Panc1 (cell line): Measurements from ENCODE around the gene ADAM12. TPM values are rescaled to one million over a fixed set of nuclear protein-coding genes. Genes with fewer than 3 reads are reported as not detected.

Experiments
- ATAC-seq: fragments of 200-7000 bp; cut with Tn5 transposase; 2 replicates; pipeline ENCODE4 v1.9.1; 2020; ENCODE audit warnings: mild to moderate bottlenecking, moderate library complexity
- BruUV-seq: library from RNA; stranded (reverse); fragments of 400-500 nt; replicated peaks from 2 replicates; lab custom pipeline; 2021; lab: Mats Ljungman, UMichigan
- CTCF ChIA-PET: fragments of 300-600 bp; sonication (Branson Sonifier 250); formaldehyde crosslinking; loops from one replicate; lab custom pipeline; 2022; ENCODE audit warnings: antibody characterized with exemption; lab: Charles Lee
- POLR2A ChIA-PET: fragments of 300-600 bp; sonication (Branson Sonifier 250); formaldehyde crosslinking; loops from one replicate; lab custom pipeline; 2022; ENCODE audit warnings: antibody characterized with exemption; lab: Charles Lee
- DNase-seq: peaks from one replicate; pipeline ENCODE4 v3.0.0-alpha.2; 2010; ENCODE audit warnings: low read depth, low spot score
- H3K27ac ChIP-seq: 2 replicates; pipeline ENCODE4 v1.5.1; 2011; ENCODE audit warnings: mild to moderate bottlenecking, low read length, inconsistent platforms
- H3K27me3 ChIP-seq: fragments of 200-500 bp; sonication (Bioruptor generic); 2 replicates; pipeline ENCODE4 v1.6.0; 2014; ENCODE audit warnings: low read length, inconsistent platforms; ENCODE audit not compliant: control insufficient read depth, insufficient read depth
- H3K36me3 ChIP-seq: fragments of 200-500 bp; sonication (Bioruptor generic); 2 replicates; pipeline ENCODE4 v1.5.1; 2014; ENCODE audit warnings: inconsistent platforms, mild to moderate bottlenecking, low read length, moderate library complexity; ENCODE audit not compliant: control insufficient read depth, insufficient read depth
- H3K4me1 ChIP-seq: 2 replicates; pipeline ENCODE4 v1.5.1; 2011; ENCODE audit warnings: inconsistent platforms, mild to moderate bottlenecking, low read length, moderate library complexity; ENCODE audit not compliant: control insufficient read depth, insufficient read depth
- H3K4me3 ChIP-seq, 2 experiments: 2 replicates each; pipeline ENCODE4 v1.5.1; 2011 to 2012; ENCODE audit warnings: low read depth in 2 of 2, low read length in 2 of 2, mild to moderate bottlenecking in 2 of 2, inconsistent platforms in 1 of 2, moderate library complexity in 1 of 2
- H3K9me3 ChIP-seq: fragments of 200-500 bp; sonication (Bioruptor generic); 2 replicates; pipeline ENCODE4 v1.5.1; 2014; ENCODE audit warnings: low read depth, mild to moderate bottlenecking, inconsistent platforms, low read length, moderate library complexity; ENCODE audit not compliant: control insufficient read depth, insufficient read depth
- CTCF ChIP-seq: fragments of 450-650 bp; IDR thresholded peaks from 2 replicates; pipeline ENCODE4 v1.5.1; 2017; ENCODE audit warnings: mild to moderate bottlenecking
- POLR2AphosphoS5 ChIP-seq: IDR thresholded peaks from 2 replicates; pipeline ENCODE4 v1.6.1; 2012; ENCODE audit warnings: mild to moderate bottlenecking, low read depth, low read length, moderate library complexity
- REST ChIP-seq, 2 experiments: IDR thresholded peaks; 2 replicates each; pipeline ENCODE4 v1.6.1; 2011 to 2012; ENCODE audit warnings: low read depth in 2 of 2, control low read depth in 1 of 2, low read length in 1 of 2, mild to moderate bottlenecking in 1 of 2, moderate library complexity in 1 of 2; ENCODE audit not compliant: insufficient read depth in 1 of 2
- SIN3A ChIP-seq: IDR thresholded peaks from 2 replicates; pipeline ENCODE4 v1.6.1; 2012; ENCODE audit warnings: low read depth, mild to moderate bottlenecking, low read length, moderate library complexity, borderline replicate concordance; ENCODE audit not compliant: insufficient read depth
- TCF7L2 ChIP-seq: IDR thresholded peaks from 2 replicates; pipeline ENCODE4 v1.6.1; 2011; ENCODE audit warnings: mild to moderate bottlenecking, low read depth, low read length, inconsistent platforms
- in situ Hi-C: cut with HindIII; loops from 2 replicates; pipeline ENCODE4 v1.10.0; 2016; ENCODE audit warnings: low sequenced_read_pairs, low pct_unique_long_range_greater_than_20kb
- intact Hi-C: fragments of 100-400 bp; cut with micrococcal nuclease; formaldehyde crosslinking; loops from one replicate; pipeline ENCODE4 v1.10.0; 2022; ENCODE audit not compliant: unreplicated experiment
- total RNA-seq: library from RNA; stranded (reverse); gene quantifications from one replicate; pipeline ENCODE4 v1.2.1, GENCODE V29; 2021; ENCODE audit not compliant: unreplicated experiment

ADAM12 gene
- total RNA-seq, 1 experiment from 2014 or later = 0.10 TPM

GRCh38 chr10:126312167-126312566 is 76.1 kb downstream of the ADAM12 start:
- H3K27ac ChIP-seq = no peak overlapping the region
- no peaks in the 10 kb centered on the region for H3K4me1 ChIP-seq
- in situ Hi-C loops = no loop called here
- TF ChIP-seq CTCF (no peak), POLR2AphosphoS5 (no peak), TCF7L2 (no peak), SIN3A (no peak), REST (IDR thresholded peaks at IDR 0.05; ENCODE audit: insufficient read depth in 1 of 2, low read depth in 2 of 2, low read length in 1 of 2) (no peak)
- intact Hi-C loops = no loop called here
- DNase-seq (no peak), ATAC-seq (no peak)
- BruUV-seq = no TSS peak
- no peaks in the 10 kb centered on the region for H3K9me3 ChIP-seq
- ChIA-PET POLR2A (no interaction called here), CTCF (interaction anchor here (0.5 kb wide), 1 partner anchor 377 kb away, joined by 8 read pairs; no protein-coding TSS in a partner anchor)
- no peak overlapping the region for H3K4me3 ChIP-seq
- no peaks in the 10 kb centered on the region for H3K27me3 ChIP-seq
- no peaks in the 10 kb centered on the region for H3K36me3 ChIP-seq

- CTCF ChIA-PET = no interaction called here
- no peaks in the 10 kb centered on the region for H3K4me1 ChIP-seq
- H3K9me3 ChIP-seq = peaks cover 12% of the 10 kb centered on the region; the same call in 1 of the 2 replicates
- TF ChIP-seq SIN3A (no peak), TCF7L2 (no peak), POLR2AphosphoS5 (no peak), CTCF (no peak), REST (IDR thresholded peaks at IDR 0.05; ENCODE audit: insufficient read depth in 1 of 2, low read depth in 2 of 2, low read length in 1 of 2) (no peak)
- DNase-seq = no peak
- BruUV-seq = no TSS peak
- no peaks in the 10 kb centered on the region for H3K27me3 ChIP-seq
- intact Hi-C loops (no loop called here), in situ Hi-C loops (no loop called here)
- H3K36me3 ChIP-seq = no peaks in the 10 kb centered on the region
- POLR2A ChIA-PET = no interaction called here
- H3K27ac ChIP-seq = no peak overlapping the region
- H3K4me3 ChIP-seq = no peak overlapping the region
- ATAC-seq = no peak
These were observed 78.9 kb downstream of the ADAM12 start for GRCh38 chr10:126309228-126309883.
